H1 (cell line): ENCODE measurements around the gene HTR2B. TPM values are rescaled to one million over a fixed set of nuclear protein-coding genes. Genes with fewer than 3 reads are reported as not detected.

Source experiments
- CTCF ChIA-PET: fragments of 300-600 bp; sonication (Branson Sonifier 250); formaldehyde crosslinking; loops from one replicate; lab custom pipeline; 2021; ENCODE audit not compliant: partially characterized antibody; lab: Charles Lee
- POLR2A ChIA-PET: fragments of 300-600 bp; sonication (Branson Sonifier 250); formaldehyde crosslinking; loops from one replicate; lab custom pipeline; 2021; ENCODE audit warnings: inconsistent platforms; ENCODE audit not compliant: partially characterized antibody; lab: Charles Lee
- DNase-seq, 2 experiments: peaks; one replicate each; pipeline versions ENCODE4 v3.0.0 to v3.0.0-alpha.2; 2010 to 2022; ENCODE audit warnings: low spot score in 2 of 2, low read depth in 1 of 2, mixed read lengths in 1 of 2
- FAIRE-seq: peaks from 2 replicates; lab custom pipeline; 2011; peaks lifted over from hg19 to GRCh38; lab: Jason Lieb, UNC
- H2AFZ ChIP-seq: 2 replicates; pipeline ENCODE4 v1.8.1; 2012; ENCODE audit warnings: low read length, inconsistent platforms
- H2AK5ac ChIP-seq: 2 replicates; pipeline ENCODE4 v1.6.1; 2013; ENCODE audit warnings: low read depth, low read length
- H2BK120ac ChIP-seq: replicated peaks from 2 replicates; pipeline ENCODE3; 2013; ENCODE audit warnings: low read depth, low read length, inconsistent platforms
- H2BK12ac ChIP-seq: 2 replicates; pipeline ENCODE4 v1.6.1; 2013; ENCODE audit warnings: low read depth, low read length
- H2BK15ac ChIP-seq: 2 replicates; pipeline ENCODE4 v1.6.1; 2013; ENCODE audit warnings: low read length
- H2BK20ac ChIP-seq: 2 replicates; pipeline ENCODE4 v1.6.1; 2013; ENCODE audit warnings: low read length
- H2BK5ac ChIP-seq: 2 replicates; pipeline ENCODE4 v1.6.1; 2013; ENCODE audit warnings: low read depth, low read length
- H3K14ac ChIP-seq: 2 replicates; pipeline ENCODE4 v1.6.1; 2013; ENCODE audit warnings: inconsistent platforms; ENCODE audit not compliant: insufficient read length
- H3K18ac ChIP-seq: 2 replicates; pipeline ENCODE4 v1.6.1; 2013; ENCODE audit warnings: low read length; ENCODE audit errors: extremely low read depth
- H3K23ac ChIP-seq: 2 replicates; pipeline ENCODE4 v1.6.1; 2013; ENCODE audit warnings: inconsistent platforms; ENCODE audit not compliant: insufficient read length
- H3K23me2 ChIP-seq: 2 replicates; pipeline ENCODE4 v1.6.1; 2013; ENCODE audit warnings: low read depth, low read length
- H3K27ac ChIP-seq: 2 replicates; pipeline ENCODE4 v1.6.1; 2011; ENCODE audit warnings: low read depth, low read length, inconsistent platforms
- H3K27me3 ChIP-seq, 4 experiments: replicated peaks in 1 of 4; 1 replicate in 1 of 4; 2 replicates in 3 of 4; pipeline versions ENCODE4 v1.6.1 to v1.8.1; 2011 to 2013; ENCODE audit warnings: low read length in 3 of 4, mild to moderate bottlenecking in 3 of 4, inconsistent platforms in 2 of 4, mixed read lengths in 2 of 4, moderate library complexity in 1 of 4; ENCODE audit not compliant: control insufficient read depth in 3 of 4, insufficient read depth in 3 of 4; ENCODE audit errors: extremely low read depth in 1 of 4
- H3K36me3 ChIP-seq, 4 experiments: 2 replicates each; pipeline versions ENCODE4 v1.6.1 to v1.8.1; 2011 to 2013; ENCODE audit warnings: mild to moderate bottlenecking in 4 of 4, low read length in 3 of 4, moderate library complexity in 2 of 4, control low read depth in 1 of 4, inconsistent platforms in 1 of 4; ENCODE audit not compliant: insufficient read depth in 4 of 4, control insufficient read depth in 2 of 4
- H3K4ac ChIP-seq: replicated peaks from 2 replicates; pipeline ENCODE3; 2013; ENCODE audit warnings: low read length, low read depth, mixed read lengths, inconsistent platforms; ENCODE audit not compliant: insufficient read length
- H3K4me1 ChIP-seq, 4 experiments: replicated peaks in 1 of 4; 1 replicate in 1 of 4; 2 replicates in 3 of 4; pipeline versions ENCODE4 v1.6.1 to v1.8.1; 2011 to 2013; ENCODE audit warnings: low read length in 3 of 4, inconsistent platforms in 2 of 4, mixed read lengths in 1 of 4; ENCODE audit not compliant: insufficient read depth in 4 of 4, control insufficient read depth in 3 of 4
- H3K4me2 ChIP-seq, 2 experiments: 2 replicates each; pipeline versions ENCODE4 v1.6.1 to v1.8.1; 2011 to 2013; ENCODE audit warnings: low read depth in 2 of 2, low read length in 2 of 2, control low read depth in 1 of 2, inconsistent platforms in 1 of 2, mild to moderate bottlenecking in 1 of 2; ENCODE audit not compliant: insufficient read depth in 1 of 2
- H3K4me3 ChIP-seq, 4 experiments: fragments of 200-600, 300-600 bp in 1 of 4; sonication (generic), shearing (Covaris generic), sonication (Bioruptor Twin) in 1 of 4; 2 replicates each; pipeline versions ENCODE4 v1.5.1 to v1.8.1; 2011 to 2016; ENCODE audit warnings: low read length in 4 of 4, low read depth in 3 of 4, control low read depth in 2 of 4, inconsistent platforms in 2 of 4, mild to moderate bottlenecking in 2 of 4, mixed read lengths in 1 of 4, moderate library complexity in 1 of 4; ENCODE audit not compliant: insufficient read depth in 2 of 4; ENCODE audit errors: extremely low read depth in 1 of 4
- H3K56ac ChIP-seq: replicated peaks from 2 replicates; pipeline ENCODE3; 2013; ENCODE audit warnings: low read depth, mild to moderate bottlenecking, mixed read lengths, low read length, inconsistent platforms; ENCODE audit not compliant: insufficient read length
- H3K79me1 ChIP-seq: 2 replicates; pipeline ENCODE4 v1.6.1; 2013; ENCODE audit warnings: low read depth, low read length, control low read depth
- H3K79me2 ChIP-seq, 2 experiments: 2 replicates each; pipeline versions ENCODE4 v1.6.1 to v1.8.1; 2012 to 2013; ENCODE audit warnings: low read length in 2 of 2, mild to moderate bottlenecking in 2 of 2, inconsistent platforms in 1 of 2; ENCODE audit not compliant: insufficient read depth in 2 of 2, control insufficient read depth in 1 of 2
- H3K9ac ChIP-seq, 4 experiments: replicated peaks in 1 of 4; 1 replicate in 1 of 4; 2 replicates in 3 of 4; pipeline versions ENCODE4 v1.6.1 to v1.8.1; 2011 to 2013; ENCODE audit warnings: low read depth in 3 of 4, low read length in 3 of 4, control low read depth in 2 of 4, mild to moderate bottlenecking in 2 of 4, moderate library complexity in 2 of 4, inconsistent platforms in 1 of 4; ENCODE audit errors: extremely low read depth in 1 of 4
- H3K9me3 ChIP-seq, 2 experiments: 2 replicates each; pipeline versions ENCODE4 v1.6.1 to v1.8.1; 2012 to 2013; ENCODE audit warnings: mild to moderate bottlenecking in 2 of 2, moderate library complexity in 2 of 2, control low read depth in 1 of 2, inconsistent platforms in 1 of 2, low read depth in 1 of 2, low read length in 1 of 2, mixed read lengths in 1 of 2; ENCODE audit not compliant: insufficient read depth in 2 of 2
- H4K20me1 ChIP-seq, 2 experiments: replicated peaks in 1 of 2; 2 replicates each; pipeline versions ENCODE3 to v1.8.1; 2011 to 2013; ENCODE audit warnings: inconsistent platforms in 2 of 2, low read length in 2 of 2, mild to moderate bottlenecking in 1 of 2; ENCODE audit not compliant: insufficient read depth in 2 of 2, control insufficient read depth in 1 of 2
- H4K5ac ChIP-seq: 2 replicates; pipeline ENCODE4 v1.6.1; 2013; ENCODE audit warnings: low read length, low read depth, mixed read lengths, inconsistent platforms; ENCODE audit not compliant: insufficient read length
- H4K8ac ChIP-seq: 2 replicates; pipeline ENCODE4 v1.8.0; 2013; ENCODE audit warnings: mild to moderate bottlenecking, moderate library complexity, low read length, inconsistent platforms; ENCODE audit not compliant: insufficient read depth; ENCODE audit errors: extremely low read depth
- H4K91ac ChIP-seq: replicated peaks from 2 replicates; pipeline ENCODE3; 2013; ENCODE audit warnings: low read length, mixed read lengths, inconsistent platforms; ENCODE audit not compliant: insufficient read length
- EGR1 ChIP-seq: IDR thresholded peaks from 2 replicates; pipeline ENCODE4 v1.6.1; 2011; ENCODE audit warnings: low read depth, low read length, borderline replicate concordance
- WGBS, 2 experiments: shearing (Covaris generic) in 1 of 2; methylation state at CpG; one replicate each; pipeline versions ENCODE4 v1.1.6 to v1.1.7; 2013 to 2015; ENCODE audit warnings: low lambda C conversion rate in 2 of 2, mixed read lengths in 2 of 2, inconsistent platforms in 1 of 2, low coverage in 1 of 2, missing lambda C conversion rate in 1 of 2; ENCODE audit not compliant: insufficient replicate concordance in 2 of 2, insufficient coverage in 1 of 2, insufficient read length in 1 of 2; ENCODE audit errors: extremely low coverage in 1 of 2, missing lambda C conversion rate in 1 of 2; 5-methylcytosine and 5-hydroxymethylcytosine counted together
- polyA plus RNA-seq, 7 experiments: library from polyadenylated mRNA; depleted of rRNA in 3 of 7; stranded (reverse) in 5 of 7; unstranded in 2 of 7; fragments of >200 nt in 5 of 7; fragments of 200-250 nt in 2 of 7; gene quantifications; 1 replicate in 5 of 7; 2 replicates in 1 of 7; 4 replicates in 1 of 7; pipeline versions ENCODE4 v1.2.1 to v1.2.3, GENCODE V29; 2011 to 2013; ENCODE audit warnings: missing spikeins in 2 of 7, mixed read lengths in 2 of 7
- total RNA-seq: library from RNA; stranded (reverse); fragmentation: NEBNext Ultra II Directional; extraction: Animal tissue kit (Norgen Biotek cat#: 25700); gene quantifications from 2 replicates; pipeline ENCODE4 v1.2.1, GENCODE V29; 2021
- TF ChIP-seq, protein P1 (sequence below), 3 experiments: IDR thresholded peaks; 1 replicate in 2 of 3; 2 replicates in 1 of 3; pipeline versions ENCODE4 v1.5.1 to v1.6.1; 2011; ENCODE audit warnings: low read length in 3 of 3, mild to moderate bottlenecking in 3 of 3, inconsistent platforms in 2 of 3, low read depth in 1 of 3, moderate library complexity in 1 of 3; ENCODE audit not compliant: insufficient read depth in 1 of 3; ENCODE audit errors: control extremely low read depth in 1 of 3

Gene HTR2B
- total and polyA plus RNA-seq, 2 of the 8 experiments (the other 6 are each of a cell fraction or from before 2014, with no cell fraction given), result not detected

DNA sequence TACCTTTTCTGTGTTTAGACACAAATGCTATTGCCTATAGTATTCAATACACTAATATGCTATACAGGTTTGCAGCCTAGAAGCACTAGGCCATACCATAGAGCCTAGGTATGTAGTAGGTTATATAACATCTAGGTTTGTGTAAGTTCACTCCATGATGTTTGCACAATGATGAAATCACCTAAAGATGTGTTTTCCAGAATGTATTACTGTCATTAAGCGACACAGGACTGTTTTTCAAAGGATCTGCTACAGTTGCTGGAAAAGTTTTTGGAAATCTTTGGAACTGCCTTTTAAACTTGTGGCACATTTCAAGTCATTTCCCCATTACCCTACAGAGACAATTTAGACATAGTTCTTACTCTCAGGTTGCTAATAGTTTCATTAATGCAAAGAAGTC lies 58.9 kb downstream of the HTR2B start:
- no peaks in the 10 kb centered on the region for H3K27me3 ChIP-seq
- no peak overlapping the region for H4K8ac ChIP-seq
- H3K18ac ChIP-seq, result no peak overlapping the region
- no peak overlapping the region for H3K4me3 ChIP-seq
- ChIA-PET CTCF (interaction anchor here (0.8 kb wide), 1 partner anchor 9 kb away, joined by 3 read pairs; the partner anchor contains the start of gene PSMD1), POLR2A (no interaction called here)
- no peak overlapping the region for H2BK120ac ChIP-seq
- H2BK15ac ChIP-seq, result no peak overlapping the region
- H4K20me1 ChIP-seq, result peaks cover 2 to 4% of the 10 kb centered on the region in 2 experiments
- H3K36me3 ChIP-seq, result peaks cover 24 to 79% (median 59%) of the 10 kb centered on the region in 4 experiments
- H3K23me2 ChIP-seq, result no peaks in the 10 kb centered on the region
- no peak overlapping the region for H4K5ac ChIP-seq
- H2AFZ ChIP-seq, result no peak overlapping the region
- H3K14ac ChIP-seq, result no peak overlapping the region
- no peak for TF ChIP-seq EGR1
- TF ChIP-seq, protein P1, sequence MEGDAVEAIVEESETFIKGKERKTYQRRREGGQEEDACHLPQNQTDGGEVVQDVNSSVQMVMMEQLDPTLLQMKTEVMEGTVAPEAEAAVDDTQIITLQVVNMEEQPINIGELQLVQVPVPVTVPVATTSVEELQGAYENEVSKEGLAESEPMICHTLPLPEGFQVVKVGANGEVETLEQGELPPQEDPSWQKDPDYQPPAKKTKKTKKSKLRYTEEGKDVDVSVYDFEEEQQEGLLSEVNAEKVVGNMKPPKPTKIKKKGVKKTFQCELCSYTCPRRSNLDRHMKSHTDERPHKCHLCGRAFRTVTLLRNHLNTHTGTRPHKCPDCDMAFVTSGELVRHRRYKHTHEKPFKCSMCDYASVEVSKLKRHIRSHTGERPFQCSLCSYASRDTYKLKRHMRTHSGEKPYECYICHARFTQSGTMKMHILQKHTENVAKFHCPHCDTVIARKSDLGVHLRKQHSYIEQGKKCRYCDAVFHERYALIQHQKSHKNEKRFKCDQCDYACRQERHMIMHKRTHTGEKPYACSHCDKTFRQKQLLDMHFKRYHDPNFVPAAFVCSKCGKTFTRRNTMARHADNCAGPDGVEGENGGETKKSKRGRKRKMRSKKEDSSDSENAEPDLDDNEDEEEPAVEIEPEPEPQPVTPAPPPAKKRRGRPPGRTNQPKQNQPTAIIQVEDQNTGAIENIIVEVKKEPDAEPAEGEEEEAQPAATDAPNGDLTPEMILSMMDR (IDR thresholded peaks at IDR 0.05; ENCODE audit: control extremely low read depth in 1 of 3, insufficient read depth in 1 of 3, low read depth in 1 of 3, low read length in 3 of 3), result no peak
- H3K79me2 ChIP-seq, result peaks cover 0 to 6% of the 10 kb centered on the region in 2 experiments; a peak in 2 of 4 replicates
- no peak overlapping the region for H3K23ac ChIP-seq
- no peak overlapping the region for H3K4ac ChIP-seq
- no peak overlapping the region for H2AK5ac ChIP-seq
- no peak overlapping the region for H2BK20ac ChIP-seq
- H3K4me1 ChIP-seq, result no peaks in the 10 kb centered on the region
- H4K91ac ChIP-seq, result no peak overlapping the region
- H2BK5ac ChIP-seq, result no peak overlapping the region
- 96% methylated on average over 1 of the region's 1 CpG; no CpG with 5 or more reads in 1 of the 2 experiments for WGBS, 2 experiments
- DNase-seq (no peak), FAIRE-seq (no peak)
- H3K9ac ChIP-seq, result no peak overlapping the region
- no peak overlapping the region for H2BK12ac ChIP-seq
- no peak overlapping the region for H3K4me2 ChIP-seq
- no peak overlapping the region for H3K27ac ChIP-seq
- no peak overlapping the region for H3K56ac ChIP-seq
- H3K9me3 ChIP-seq, result no peaks in the 10 kb centered on the region
- H3K79me1 ChIP-seq, result no peaks in the 10 kb centered on the region
